SH-SY5Y (cell line): ENCODE data around the gene MACROH2A2.

Source experiments
- GATA2 ChIP-seq: IDR thresholded peaks from 2 replicates; pipeline ENCODE4 v1.6.1; 2011; ENCODE audit warnings: mild to moderate bottlenecking, low read depth, low read length
- GATA3 ChIP-seq: IDR thresholded peaks from 2 replicates; pipeline ENCODE4 v1.6.1; 2011; ENCODE audit warnings: low read depth, mild to moderate bottlenecking, low read length, moderate library complexity

- TF ChIP-seq GATA2 (no peak), GATA3 (no peak)
Measured at GRCh38 chr10:70119623-70120022, 67.0 kb downstream of the MACROH2A2 start.
